C1 segment of cervical spinal cord (tissue), 14 donors: ENCODE results near the gene LSM12.
A peak's percentile ranks its signal among the peaks of the same experiment; 100 is the strongest.
"Not testable (repeated sequence)": the region's sequence is repeated elsewhere in the genome, so short reads cannot be mapped to it uniquely, and the experiment has no call there.

Source experiments
- DNase-seq, 14 donors: peaks; one replicate each; lab custom pipeline; 2025; lab: John Stamatoyannopoulos, UW

Gene LSM12

DNA sequence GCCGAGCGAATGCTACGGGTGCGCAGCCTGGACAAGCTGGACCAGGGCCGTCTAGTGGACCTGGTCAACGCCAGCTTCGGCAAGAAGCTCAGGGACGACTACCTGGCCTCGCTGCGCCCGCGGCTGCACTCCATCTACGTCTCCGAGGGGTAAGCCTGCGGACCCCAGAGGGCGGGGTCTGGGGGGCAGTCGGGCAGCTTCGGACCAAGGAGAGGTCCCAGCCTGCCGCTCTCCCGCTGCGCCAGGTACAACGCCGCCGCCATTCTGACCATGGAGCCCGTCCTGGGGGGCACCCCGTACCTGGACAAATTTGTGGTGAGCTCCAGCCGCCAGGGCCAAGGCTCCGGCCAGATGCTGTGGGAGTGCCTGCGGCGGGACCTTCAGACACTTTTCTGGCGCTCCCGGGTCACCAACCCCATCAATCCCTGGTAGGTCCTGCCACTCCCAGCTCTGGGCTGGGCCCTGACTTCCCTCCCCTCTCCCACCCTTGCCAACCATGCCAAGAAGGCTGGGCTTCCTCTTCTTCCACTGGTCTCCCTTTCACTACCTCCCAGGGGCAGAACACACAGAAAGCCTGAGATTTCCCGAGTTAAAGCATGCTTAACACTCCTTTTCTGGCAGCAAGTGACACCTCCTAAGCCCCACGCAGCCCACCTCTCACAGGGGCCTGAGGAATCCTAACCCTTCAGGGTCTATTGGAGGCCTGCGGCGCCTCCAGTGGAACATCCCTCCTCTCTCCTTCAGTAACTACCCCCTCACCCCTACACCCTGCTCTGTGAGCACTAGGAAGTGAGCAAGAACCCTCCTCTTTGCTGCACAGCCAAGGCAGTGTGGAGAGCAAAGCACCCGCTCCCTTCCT, 58.9 kb downstream of the LSM12 start:
- DNase-seq, result no peak

GRCh38 chr17:44006598-44007345, 59.7 kb downstream of the LSM12 start:
- DNase-seq, result peak in 12 of 14 donors; percentile 9 to 71 (median 42)

DNA sequence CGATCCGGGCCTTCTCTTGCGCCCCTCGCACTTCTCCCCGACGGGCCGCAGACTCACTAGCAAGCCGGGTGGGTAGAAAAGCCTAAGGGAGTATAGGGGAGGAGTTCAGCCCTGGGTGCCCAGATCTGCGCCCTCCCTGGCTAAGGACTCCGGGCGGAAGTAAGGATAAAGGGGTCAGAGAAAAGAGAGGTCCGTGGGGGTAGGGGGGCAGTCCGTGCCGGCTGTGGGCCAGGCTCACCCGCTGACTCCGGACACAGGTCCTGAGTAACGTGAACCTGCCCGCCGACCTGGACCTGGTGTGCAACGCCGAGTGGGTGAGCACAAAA, 60.2 kb downstream of the LSM12 start:
- DNase-seq, result no peak

DNA sequence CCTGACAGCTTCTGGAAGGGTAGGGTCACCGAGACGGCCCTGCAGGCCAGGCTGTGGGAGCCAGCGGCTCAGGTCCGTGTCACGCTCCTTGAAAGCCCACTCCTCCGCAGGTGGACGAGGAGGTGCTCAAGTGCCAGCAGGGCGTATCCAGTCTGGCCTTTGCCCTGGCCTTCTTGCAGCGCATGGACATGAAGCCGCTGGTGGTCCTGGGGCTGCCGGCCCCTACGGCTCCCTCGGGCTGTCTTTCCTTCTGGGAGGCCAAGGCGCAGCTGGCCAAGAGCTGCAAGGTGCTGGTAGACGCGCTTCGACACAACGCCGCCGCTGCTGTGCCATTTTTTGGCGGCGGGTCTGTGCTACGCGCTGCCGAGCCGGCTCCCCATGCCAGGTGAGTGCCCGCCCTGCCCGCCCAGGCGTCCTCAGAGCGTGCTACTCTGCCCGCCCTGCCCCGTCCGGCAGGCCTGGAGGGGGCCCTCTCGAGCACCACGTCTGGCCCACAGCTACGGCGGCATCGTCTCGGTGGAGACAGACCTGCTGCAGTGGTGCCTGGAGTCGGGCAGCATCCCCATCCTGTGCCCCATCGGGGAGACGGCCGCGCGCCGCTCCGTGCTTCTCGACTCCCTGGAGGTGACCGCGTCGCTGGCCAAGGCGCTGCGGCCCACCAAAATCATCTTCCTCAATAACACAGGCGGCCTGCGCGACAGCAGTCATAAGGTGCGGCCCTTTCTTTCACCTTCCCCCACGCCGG, 60.8 kb downstream of the LSM12 start:
- peak in 1 of 14 donors; percentile 7 for DNase-seq

DNA sequence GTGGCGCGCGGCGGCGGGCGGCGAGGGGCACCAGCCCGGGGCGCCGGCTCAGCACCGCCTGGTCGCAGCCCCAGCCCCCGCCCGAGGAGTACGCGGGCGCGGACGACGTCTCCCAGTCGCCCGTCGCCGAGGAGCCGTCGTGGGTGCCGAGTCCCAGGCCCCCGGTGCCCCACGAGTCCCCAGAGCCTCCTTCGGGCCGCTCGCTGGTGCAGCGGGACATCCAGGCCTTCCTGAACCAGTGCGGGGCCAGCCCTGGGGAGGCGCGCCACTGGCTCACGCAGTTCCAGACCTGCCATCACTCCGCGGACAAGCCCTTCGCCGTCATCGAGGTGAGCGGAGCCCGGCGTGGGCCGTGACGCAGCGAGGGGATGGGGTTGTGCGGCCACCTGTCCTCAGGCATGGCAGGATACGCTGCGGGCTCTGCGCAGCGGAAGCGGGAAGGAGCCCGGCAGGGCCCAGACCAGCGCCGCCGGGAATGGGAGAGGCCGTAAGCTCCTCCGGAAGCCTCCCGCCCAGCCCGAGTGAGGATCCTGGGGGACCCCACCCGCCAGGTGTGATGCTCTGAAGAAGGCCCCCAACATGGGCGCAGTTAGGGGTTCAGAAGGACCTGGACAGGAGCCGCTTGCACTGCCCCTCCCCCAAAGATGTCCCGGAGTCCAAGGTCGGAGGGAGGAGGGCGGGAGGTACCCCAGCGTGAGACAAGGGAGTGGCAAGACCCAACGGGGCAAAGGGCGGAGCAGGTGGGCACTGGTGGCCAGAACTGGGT, 61.5 kb downstream of the LSM12 start:
- no peak for DNase-seq

- DNase-seq, result no peak
Measured at GRCh38 chr17:44004077-44004760, 62.3 kb downstream of the LSM12 start, which contains the start of gene NAGS. NAGS (plus strand) TSS chr17:44004622; CDS start chr17:44004664, 42 bp downstream.

DNA sequence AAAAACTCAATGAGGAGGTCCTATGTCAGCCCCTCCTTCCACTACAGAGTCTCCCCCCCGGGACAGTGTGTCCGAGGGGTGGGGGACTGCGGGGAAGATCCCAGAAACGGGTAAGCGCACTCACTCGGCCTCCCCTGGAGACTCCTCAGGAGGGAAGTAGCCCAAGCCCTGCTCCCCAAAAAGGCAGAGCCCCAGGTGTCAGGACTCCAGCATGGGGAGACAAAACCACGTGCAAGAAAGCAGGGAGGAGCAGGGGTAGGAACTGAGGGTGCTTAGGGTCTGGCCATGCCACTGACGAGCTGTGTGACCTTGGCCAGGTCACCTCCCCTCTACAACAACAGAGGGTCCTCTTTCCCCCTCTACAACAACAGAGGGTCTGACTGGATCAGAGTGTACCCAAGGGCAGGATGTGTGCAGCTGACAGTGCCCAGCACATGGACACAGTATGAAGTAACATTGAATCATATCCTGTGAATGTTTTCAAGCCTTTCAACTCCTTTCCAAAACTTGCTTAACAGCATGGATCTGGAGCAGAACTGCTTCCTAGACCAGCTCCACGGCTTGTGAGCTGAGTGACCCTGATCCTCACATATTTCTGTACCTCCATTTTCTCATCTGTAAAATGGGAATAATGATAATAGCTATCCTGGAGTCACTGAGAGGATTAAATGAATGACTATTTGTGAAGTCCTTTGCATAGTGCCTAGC, 64.2 kb downstream of the LSM12 start:
- no peak for DNase-seq

- DNase-seq, result no peak
Measured at GRCh38 chr17:44001461-44001920, 65.0 kb downstream of the LSM12 start.

- DNase-seq, result no peak
Measured at GRCh38 chr17:44000871-44001460, 65.5 kb downstream of the LSM12 start.

- no peak for DNase-seq
Measured at GRCh38 chr17:44000141-44000860, 66.2 kb downstream of the LSM12 start.

GRCh38 chr17:43999024-43999423, 67.4 kb downstream of the LSM12 start:
- DNase-seq, result no peak

DNA sequence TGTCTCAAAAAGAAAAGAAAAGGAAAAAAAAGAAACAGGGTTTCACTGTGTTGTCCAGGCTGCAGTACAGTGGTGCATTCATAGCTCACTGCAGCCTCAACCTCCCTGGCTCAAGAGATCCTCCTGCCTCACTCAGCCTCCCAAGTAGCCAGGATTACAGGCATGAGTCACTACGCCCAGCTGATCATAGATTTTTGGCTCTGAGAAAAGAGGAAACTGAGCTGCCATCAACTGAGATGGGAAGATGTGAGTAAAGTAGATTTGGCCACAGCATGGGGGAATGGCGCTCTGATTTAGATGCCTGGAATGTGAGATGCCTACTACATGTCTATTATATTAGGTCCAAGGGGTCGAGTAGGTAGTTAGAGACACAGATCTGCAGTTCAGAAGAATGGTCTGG, 67.9 kb downstream of the LSM12 start:
- DNase-seq, result no peak

DNA sequence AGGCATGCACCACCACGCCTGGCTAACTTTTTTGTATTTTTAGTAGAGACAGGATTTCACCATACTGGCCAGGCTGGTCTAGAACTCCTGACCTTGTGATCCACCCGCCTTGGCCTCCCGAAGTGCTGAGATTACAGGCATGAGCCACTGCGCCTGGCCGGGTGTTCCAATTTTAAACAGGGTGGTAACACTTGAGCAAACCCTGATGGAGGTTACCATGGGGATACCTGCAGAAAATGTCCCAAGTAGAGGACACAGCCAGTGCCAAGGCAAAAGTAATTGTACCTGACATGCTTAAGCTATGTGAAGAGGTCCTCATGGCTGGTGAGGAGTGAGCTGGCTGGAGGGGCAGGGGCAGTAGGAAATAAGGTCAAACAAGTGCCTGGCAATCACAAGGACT, 69.3 kb downstream of the LSM12 start:
- DNase-seq, result not testable (repeated sequence)

DNA sequence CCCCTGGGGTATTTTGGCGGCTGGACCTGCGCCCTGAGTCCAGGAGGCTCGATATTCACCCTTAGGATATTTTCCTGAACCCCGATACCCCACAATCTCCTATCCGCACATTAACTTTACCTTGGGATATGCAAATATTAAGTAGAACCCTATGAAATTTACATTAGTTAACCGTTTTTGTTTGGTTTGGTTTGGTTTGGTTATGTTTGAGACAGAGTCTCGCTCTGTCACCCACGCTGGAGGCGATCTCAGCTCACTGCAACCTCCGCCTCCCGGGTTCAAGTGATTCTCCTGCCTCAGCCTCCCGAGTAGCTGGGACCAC, 71.4 kb downstream of the LSM12 start:
- DNase-seq, result no peak

GRCh38 chr17:43994272-43995149, 72.0 kb downstream of the LSM12 start:
- peak in 10 of 14 donors; percentile 6 to 72 (median 27) for DNase-seq

DNA sequence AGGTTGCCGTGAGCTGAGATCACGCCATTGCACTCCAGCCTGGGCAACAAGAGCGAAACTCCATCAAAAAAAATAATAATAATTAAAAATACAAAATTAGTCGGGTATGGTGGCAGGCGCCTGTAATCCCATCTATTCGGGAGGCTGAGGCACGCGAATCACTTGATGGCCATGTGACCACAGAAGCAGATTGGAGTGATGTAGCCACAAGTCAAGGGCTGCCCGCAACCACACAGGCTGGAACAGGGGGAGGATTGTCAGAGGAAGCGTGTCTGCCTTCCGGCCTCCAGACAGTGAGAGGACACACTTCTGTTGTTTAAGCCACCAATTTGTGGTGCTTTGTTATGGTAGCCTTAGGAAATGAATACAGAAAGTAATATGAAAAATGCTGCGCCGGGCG, 73.8 kb downstream of the LSM12 start:
- no peak for DNase-seq

GRCh38 chr17:43988301-43988700, 78.2 kb downstream of the LSM12 start:
- no peak for DNase-seq
